NCI-H2196 treated with DMSO at 0.1 percent for 48 hours (cell line): ENCODE results near the gene PPP1R9A.

Experiments
- DNase-seq: peaks from one replicate; lab custom pipeline; 2025; ENCODE audit not compliant: unreplicated experiment; lab: John Stamatoyannopoulos, UW

Gene PPP1R9A

DNA sequence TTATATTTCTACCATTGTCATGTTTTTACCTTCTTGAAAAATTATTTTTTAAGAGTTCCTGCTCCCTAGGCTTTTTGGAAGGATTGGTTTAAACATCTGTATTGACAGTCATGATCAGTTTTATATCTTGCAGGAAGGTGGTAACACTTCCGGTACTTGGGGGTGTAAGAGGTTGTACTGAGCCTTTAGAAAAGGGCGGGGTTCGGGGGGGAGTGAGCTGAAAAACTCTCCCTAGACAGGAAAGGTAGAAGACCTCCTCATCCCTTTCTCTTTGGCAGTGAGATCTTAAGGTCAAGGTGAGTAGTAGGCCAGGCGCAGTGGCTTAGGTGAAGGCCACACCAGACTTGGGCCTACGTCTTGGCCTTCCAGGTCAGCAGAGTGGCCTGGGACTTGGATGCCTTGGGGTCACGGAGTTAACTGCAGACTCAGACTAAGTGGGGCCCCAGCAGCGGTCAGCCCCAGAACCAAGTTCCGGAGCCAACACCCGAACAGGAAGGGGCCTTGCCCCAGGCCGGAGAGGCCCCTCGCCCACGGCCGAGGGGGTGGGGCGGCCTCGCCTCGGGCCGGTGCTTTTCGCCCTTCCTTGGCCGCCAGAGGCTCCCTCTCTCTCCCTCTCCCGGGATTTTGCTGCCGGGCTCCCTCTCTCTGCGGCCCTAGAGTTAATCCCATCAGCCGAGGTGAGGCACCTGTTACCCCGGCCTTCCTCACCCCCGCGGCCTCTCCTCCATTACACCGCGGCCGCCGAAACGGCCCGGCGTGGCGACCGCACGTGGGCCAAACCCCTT, at the start of gene PPP1R9A:
TSS of gene PPP1R9A (plus strand) at position 569 of the 785 bp plus-strand sequence. CDS start 2,520 bp downstream, outside the sequence.
- DNase-seq, result peak; percentile 23

DNA sequence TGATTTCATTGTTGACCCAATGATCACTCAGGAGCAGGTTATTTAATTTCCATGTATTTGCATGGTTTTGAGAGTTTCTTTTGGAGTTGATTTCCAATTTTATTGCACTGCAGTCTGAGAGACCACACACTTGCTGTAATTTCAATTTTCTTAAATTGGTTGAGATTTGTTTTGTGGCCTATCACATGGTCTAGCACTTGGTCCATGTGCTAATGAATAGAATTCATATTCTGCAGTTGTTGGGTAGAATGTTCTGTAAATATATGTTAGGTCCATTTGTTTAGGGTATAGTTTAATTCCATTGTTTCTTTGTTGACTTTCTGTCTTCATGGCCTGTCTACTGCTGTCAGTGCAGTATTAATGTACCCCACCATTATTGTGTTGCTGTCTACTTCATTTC, 36.3 kb upstream of the PPP1R9A start:
- no peak for DNase-seq

DNA sequence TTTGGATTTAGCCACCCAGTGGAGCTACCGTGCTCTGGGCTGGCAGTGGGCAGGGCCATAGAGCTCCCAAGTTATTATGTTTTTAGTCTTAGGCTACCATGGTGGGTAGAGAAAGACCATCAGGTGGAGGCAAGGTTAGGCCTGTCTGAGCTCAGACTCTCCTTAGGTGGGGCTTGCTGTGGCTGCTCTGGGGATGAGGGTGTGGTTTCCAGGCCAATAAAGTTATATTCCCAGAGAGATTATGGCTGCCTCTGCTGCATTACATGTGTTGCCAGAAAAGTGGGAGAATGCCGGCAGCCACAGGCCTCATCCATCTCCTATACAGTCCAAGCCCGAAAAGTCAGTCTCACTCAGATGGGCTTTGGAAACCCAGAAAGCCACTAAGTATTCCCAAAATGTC, 34.2 kb upstream of the PPP1R9A start:
- DNase-seq, result no peak

DNA sequence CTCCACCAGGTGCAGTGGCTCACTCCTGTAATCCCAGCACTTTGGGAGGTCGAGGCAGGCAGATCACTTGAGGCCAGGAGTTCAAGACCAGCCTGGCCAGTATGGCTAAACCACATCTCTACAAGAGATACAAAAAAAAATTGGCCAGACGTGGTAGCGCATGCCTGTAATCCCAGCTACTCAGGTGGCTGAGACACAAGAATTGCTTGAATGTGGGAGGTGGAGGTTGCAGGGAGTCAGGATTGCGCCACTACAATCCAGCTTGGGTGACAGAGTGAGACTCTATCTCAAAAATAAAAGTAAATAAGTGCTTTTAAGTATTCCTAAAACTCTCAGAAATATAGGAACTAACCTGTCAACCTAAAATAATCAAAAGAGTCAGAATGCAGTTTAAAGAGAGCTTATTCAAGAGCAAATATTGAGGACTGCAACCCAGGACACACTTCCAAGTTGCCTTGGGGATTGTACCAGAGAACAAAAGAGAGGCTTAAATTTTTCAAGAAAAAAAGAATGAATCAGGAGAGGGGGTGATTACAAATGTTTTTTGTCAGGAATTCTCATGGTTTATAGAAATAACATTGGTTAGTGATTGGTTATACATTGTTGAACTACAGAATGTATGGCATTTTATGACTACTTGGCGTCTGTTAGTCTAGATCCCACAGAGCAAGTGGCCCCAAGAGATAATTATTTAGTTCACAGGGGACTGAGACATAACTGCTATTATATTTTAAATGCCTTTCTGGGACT, 33.2 kb upstream of the PPP1R9A start:
- no peak for DNase-seq

DNA sequence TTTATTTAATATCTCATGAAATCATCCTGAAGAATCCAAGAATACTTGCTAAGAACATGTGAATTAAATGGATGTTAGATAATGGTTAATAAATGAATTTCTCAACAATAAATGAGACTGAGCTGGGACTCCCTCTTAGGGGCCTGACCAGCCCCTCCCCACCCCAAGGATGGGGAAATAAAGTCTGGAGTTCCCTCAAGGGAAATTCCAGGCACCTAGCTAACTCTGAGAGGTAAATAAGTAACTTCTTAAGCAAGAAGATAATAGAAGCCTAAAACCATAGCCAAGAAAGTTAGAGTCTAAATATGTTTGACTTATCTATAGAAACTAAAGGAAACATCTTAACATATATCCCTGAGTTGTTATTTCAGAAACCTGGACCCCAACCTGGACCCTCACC, 32.2 kb upstream of the PPP1R9A start:
- DNase-seq, result no peak

DNA sequence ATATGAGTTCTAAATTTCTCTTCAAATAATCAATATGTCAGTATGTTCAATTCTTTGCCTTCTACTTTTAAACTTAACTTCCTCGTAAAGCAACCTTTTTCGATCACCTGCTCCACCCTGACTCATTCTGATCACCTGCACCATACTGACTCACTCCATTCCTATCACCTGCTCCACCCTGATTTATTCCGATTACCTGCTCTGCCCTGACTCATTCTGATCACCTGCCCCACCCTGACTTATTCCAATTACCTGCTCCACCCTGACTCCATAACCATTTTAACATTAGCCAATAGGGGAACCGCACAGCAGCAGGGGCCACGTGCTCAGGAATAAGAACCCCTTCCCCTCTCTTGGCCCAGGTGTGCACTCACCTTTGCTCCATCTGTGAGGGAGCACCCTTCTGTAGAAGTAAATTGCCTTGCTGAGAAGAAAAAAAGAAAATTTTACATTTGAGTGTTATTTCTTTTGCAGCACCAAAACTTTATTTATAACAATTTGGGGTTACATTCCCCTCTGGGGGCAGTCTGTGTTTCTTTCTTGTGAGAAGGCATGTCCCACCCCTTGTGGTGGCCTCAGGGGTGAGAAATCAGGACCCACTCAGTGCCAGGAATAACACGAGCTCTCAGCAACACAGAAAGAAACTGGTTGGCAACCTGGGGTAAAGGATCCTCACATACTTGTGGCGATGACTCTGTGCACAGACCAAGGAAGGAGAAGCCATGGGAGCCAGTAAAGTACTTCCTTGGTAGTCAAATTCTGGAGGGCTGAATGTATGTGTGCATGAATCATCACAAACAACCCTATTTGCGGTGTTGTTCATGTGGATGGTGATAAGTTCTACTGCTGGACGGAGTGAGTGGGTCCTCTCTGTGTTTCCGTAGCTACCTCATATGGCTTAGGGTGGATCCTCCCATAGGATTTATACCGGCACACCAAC, 29.4 kb upstream of the PPP1R9A start:
- no peak for DNase-seq

DNA sequence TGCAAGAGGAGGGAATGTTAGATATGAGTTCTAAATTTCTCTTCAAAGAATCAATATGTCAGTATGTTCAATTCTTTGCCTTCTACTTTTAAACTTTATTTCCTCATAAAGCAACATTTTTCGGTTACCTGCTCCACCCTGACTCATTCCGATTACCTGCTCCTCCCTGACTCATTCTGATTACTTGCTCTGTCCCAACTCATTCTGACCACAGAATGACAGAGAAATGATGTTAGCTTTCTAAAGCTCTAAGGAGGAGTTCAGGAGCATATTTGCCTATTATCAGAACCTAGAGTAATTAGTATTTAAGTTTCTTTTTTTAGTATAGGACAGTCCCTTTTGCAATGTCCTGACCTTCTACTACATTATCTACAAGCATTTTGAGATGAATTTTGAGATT, 24.5 kb upstream of the PPP1R9A start:
- no peak for DNase-seq

DNA sequence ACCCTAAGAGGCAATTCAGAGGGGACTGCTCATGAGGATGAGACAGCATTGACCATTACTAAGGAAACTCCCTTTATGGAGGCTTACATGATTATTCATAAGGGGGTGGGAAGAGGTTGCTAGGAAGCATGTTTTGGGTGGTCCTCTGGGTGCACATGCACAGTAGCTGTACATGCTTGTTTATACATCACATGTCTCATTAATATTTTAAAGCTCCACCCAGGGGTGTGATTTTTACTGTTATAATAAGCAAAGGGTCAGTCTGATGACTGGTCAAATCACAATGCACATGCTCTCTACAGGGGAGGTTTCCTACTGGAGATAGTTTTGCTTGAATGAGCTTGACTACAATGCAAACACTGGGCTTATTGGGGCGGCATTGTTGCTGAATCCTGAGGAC, 23.8 kb upstream of the PPP1R9A start:
- DNase-seq, result no peak

DNA sequence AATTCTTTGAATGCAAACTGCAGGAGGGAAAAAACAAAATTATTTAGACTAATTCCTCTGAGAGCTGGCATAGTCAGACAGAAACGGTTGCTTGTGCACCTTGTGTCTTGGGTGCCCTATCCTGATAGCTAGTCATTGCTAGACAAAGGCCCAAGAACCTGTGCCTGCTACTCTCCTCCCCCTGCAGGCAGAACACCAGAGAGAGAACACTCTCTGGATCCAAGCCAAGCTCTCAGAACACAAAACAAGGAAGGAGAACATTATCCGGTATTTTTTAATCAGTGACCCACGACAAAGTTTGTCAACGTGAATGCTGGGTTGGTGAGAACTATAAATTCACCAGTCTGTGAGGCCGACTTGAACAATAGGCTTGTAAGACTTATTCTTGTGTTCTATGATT, 18.8 kb upstream of the PPP1R9A start:
- peak; percentile 19 for DNase-seq

DNA sequence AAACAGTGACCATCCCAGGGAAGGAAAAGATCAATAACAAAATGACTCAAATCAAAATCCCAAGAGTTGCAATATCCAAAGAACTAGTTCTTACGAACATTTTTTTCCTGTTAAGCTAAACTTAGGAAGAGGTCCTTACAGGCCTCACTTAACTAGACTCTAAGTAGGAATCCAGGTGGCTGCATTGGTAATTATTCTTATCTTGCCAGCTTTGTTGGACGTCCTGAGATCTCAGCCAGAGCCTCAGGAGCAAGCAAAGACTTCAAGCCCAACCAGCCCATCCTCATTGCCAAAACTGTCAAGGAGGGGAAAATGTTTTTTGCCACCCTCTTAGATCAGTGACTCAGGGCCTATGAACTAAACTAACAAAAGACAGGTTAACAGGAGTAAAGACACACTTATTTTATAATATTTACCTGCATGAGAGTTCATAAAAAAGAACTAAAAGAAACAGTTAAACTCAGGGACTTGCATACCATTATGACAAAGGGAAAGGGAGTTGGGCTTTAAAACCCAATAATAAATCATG, 18.3 kb upstream of the PPP1R9A start:
- DNase-seq, result no peak

DNA sequence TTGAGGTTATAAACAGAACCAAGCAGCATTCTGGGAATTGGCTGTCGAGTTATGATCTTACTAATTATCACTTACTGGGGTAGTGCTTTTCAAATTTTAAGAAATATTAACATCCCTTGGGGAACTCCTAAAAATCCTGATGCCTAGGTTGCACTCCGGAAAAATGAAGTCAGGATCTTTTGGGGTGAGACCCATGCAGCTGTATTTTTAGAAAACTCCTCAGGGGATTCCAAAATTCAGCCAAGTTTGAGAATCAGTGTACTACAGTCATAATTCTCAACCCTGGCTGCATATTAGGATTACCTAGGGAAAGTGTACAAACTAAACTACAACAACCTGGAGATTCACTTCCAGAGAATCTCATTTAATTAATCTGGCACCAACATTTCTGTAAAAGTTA, 17.2 kb upstream of the PPP1R9A start:
- DNase-seq, result no peak

DNA sequence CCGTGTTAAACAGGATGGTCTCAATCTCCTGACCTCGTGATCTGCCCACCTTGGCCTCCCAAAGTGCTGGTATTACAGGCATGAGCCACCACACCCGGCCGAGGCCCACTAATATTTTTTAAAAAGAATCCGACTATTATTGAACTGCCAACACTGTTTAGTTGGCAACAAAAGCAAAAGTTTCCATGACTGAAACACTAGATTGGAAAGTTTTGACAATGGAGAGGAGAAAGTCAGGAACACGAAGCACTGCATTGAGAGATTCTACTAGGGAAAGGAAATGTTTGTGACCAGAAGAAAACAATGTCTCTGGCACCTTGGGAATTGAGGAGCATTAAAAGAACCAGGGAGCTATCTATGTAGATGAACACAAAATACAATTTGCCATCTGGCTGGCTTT, 13.7 kb upstream of the PPP1R9A start:
- DNase-seq, result no peak

DNA sequence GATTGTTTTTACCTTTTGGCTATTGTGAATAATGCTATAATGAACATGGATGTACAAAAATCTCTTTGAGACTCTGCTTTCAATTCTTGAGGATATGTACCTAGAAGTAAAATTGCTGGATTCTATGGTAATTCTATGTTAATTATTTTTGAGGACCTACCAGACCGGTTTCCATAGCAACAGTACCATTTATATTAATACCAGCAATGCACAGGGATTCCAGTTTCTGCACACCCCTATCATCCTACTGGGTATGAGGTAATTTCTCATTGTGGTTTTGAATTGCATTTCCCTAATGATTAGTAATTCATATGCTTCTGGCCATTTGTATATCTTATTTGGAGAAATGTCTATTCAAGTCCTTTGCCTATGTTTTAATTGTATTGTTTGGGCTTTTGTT, 9.9 kb upstream of the PPP1R9A start:
- no peak for DNase-seq

DNA sequence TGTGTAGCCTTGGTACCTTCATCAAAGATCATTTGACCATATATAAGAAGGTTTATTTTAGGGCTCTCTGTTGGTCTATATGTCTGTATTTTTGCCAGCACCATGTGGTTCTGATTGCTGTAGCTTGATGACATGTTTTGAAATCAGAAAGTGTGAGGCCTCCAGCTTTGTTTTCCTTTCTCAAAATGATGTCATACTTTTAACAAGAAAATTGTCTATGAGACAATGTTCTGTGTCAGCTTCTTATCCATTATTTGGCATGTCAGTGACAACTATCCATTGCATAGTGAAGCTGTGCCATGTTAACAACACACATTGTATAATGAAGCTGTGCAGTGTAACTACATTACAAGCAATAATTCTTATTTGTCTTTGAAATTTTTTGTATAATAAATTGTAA, 9.1 kb upstream of the PPP1R9A start:
- no peak for DNase-seq

DNA sequence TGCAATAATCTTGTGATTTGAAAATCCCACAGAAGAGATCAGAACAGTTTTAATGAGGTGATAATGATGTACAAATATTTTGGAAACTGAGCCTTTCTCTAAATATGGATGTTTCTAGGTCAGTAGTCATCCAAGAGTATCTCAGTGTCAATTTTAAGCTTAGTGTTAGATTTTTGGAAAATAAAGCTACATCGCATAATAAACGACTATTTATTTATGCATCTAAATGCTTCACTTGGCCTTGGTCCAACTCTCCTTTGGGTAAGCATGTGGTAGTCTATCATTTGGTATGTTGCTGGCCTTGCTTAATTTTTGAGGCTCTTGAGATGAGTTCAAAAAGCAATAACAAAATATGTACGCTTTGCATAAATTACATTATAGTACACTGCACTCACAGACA, 5.4 kb upstream of the PPP1R9A start:
- no peak for DNase-seq

DNA sequence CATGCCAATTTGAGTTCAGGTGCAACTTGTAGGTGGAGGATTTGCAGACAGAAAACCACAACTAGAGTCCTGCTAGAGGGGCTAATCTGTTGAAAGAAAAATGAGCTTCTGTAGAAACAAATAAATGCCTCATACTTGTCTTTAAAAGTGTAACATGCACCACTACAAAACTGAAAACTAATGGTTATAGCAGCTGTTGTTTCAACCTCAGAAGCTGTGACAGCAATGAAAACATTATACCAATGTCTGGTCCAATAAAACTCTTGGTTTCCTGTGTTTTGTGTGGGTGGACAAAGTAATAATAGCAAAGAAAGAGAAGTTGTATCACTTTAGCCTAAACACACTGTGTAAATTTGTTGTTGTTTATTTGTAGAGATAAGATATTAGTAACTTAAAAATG, 3.4 kb upstream of the PPP1R9A start:
- DNase-seq, result no peak

DNA sequence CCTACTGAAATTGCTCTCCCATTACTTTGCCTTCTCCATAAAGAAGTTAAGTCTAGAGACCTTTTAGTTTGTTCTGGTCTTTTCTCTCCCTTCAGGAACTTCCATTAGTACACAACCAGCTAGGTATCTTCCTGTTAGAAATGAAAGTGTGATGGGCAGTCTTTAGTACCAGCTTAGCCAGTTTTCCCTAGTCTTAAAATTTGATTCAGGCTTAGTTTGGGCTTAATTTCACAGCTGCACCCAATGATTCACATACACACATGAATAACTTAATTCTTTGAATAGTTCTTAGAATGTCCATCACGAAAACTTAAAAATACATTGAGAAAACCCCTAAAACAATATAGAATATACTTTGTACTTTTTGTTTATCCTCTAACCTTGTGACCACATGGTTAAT, 2.4 kb upstream of the PPP1R9A start:
- no peak for DNase-seq

DNA sequence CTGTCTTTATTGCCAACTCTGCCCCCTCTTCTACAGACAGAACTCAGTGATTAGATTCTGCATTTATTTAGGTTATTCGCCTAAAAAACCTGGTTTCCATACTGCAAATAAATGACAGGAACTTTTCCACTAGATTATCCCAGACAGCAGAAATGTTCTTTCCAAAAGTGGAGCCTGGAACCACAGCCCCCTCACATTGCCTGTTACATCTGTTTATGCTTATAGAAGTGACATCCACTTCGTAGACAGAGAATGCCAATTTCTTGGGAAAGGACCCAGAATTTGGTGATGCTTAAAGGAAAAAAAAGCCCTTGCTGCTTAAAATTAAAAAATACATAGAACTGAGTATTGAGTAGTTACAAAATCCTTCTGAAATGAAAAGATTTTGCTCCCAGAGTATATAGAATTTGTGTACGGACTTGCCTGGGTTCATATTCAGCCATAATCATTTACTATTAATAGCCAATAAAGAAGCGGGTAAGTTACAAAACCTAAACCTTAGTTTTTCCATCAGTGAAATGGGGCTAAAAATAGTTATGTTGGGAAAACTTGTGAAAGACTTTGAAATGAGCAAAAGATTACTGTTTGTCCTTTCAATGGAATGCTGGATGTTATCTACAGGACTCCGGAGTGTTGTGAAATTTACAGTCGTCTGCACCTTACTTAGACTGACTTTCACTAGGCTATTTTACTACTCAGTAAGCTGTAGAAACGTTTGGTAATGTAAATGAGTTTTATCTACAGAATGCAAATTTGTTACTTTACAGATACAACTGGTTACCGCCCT, 1.1 kb upstream of the PPP1R9A start:
- no peak for DNase-seq

DNA sequence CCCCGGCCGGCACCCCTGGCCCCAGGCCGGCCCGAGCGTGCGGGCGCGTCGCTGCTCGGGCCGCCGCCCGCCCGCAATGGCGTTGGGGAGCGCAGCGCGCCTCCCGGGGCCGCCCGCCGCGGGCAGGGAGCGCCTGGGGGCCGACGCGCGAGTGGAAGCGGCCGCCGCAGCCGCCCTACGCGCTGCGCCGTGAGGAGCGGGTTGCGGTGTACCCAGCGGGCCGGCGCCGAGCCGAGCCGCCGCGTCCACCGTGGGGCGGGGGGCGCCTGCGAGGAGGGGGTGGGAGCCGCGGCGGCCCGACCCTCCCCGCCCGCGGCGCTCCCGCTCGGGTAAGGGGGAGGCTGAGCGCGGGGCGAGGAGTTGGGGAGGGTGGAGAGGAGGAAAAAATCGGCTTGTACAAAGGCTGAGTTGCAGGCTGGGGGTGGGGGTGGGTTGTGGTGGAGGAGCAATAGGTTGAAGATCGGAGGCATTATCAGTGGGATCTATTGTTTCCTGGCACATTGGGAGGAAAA, 473 bp downstream of the PPP1R9A start:
- DNase-seq, result no peak
